ENCODE data around the gene FEM1C.

Gene FEM1C

DNA sequence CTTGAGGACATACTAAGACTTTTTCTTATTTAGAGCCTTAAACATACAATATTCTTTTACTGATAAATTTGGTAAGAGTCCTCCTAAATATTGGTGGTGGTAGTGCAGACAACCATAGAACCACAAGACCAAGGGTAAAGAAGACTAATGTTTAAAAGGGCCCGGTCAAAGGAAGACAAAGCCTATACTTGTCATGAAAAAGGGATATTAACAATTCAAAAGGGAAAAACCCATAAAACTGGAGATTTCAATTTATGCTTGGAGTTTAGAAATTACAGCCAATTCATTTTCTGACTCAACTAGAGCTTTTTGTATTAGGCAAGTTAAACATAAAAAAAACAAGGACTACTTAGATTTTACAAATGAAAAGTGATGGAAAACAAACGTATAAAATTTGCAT lies 24.4 kb downstream of the FEM1C start:
- TF ChIP-seq, protein P1, sequence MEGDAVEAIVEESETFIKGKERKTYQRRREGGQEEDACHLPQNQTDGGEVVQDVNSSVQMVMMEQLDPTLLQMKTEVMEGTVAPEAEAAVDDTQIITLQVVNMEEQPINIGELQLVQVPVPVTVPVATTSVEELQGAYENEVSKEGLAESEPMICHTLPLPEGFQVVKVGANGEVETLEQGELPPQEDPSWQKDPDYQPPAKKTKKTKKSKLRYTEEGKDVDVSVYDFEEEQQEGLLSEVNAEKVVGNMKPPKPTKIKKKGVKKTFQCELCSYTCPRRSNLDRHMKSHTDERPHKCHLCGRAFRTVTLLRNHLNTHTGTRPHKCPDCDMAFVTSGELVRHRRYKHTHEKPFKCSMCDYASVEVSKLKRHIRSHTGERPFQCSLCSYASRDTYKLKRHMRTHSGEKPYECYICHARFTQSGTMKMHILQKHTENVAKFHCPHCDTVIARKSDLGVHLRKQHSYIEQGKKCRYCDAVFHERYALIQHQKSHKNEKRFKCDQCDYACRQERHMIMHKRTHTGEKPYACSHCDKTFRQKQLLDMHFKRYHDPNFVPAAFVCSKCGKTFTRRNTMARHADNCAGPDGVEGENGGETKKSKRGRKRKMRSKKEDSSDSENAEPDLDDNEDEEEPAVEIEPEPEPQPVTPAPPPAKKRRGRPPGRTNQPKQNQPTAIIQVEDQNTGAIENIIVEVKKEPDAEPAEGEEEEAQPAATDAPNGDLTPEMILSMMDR (IDR thresholded peaks at IDR 0.05) = no peak

DNA sequence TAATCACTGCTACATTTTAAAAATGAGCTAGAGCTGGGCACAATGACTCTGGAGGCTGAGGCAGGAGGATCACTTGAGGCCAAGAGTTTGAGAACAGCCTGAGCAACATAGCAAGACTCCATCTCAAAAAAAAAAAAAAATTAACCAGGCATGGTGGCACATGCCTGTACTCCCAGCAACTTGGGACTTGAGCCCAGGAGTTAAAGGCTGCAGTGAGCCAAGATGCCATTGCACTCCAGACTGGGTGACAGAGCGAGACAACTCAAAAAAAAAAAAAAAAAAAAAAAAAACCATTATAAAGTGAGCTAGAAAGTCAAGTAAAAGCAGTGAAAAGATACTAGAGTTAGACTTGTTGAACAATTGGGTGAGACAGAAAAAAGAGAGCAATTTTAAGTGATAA lies 28.2 kb downstream of the FEM1C start:
- TF ChIP-seq, protein P1 (IDR thresholded peaks at IDR 0.05) = no peak

DNA sequence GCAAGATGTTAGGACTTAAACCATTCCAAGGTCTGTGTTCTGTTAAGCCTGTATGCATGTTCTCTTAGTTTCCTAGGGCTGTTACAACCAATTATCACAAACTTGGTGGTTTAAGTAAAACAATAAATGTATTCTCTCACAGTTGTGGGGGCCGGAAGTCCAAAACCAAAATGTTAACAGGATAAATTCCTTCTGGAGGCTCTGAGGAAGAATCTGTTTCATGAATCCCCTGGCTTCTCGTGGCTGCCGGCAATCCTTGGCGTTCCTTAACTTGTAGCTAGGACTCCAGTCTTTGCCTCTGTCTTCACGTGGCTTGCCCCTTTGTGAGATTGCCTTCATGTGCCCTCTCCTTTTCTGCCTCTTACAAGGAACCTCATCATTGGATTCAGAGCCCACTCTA lies 30.4 kb downstream of the FEM1C start:
- TF ChIP-seq, protein P1 (IDR thresholded peaks at IDR 0.05) = no peak

DNA sequence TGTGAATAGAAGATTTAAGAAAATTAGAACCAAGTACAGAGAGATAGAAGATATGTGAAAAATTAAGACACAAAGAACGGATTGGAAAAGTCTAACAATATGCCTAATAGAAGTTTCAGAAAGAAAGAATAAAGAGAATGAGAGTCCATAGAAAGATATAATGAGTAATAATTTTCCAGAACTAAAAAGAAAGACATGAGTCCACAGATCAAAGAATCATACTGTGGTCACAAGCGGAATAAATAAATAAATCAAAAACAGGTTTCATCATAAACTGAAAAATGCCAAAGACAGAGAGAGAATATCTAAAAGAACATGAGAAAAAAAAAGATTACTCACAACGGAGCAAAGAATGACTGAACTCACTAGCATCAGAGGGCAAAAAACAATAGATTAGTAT lies 32.9 kb downstream of the FEM1C start:
- TF ChIP-seq, protein P1 (IDR thresholded peaks at IDR 0.05) = no peak

DNA sequence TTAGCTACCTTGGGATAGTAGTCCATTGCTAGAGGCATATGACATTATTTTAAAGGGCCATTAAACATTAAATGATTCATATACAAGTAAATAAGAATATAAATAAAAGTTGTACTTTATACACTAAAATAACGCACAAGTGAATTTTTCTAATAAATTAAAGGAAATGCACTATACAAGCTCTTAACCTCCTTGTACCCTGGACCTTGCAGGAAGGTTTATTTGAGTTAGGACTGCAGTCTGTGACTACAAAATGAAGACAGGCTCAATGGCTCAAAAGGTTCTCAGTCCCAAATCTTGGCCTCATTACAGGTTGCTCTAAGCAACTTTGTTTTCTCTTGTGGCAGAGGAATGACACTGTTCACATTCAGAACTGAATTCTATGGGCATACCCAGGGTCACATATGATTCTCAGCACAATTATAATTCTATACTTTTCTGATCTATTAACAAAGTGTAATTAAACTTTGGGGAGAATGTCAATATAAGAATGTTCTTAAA lies 34.4 kb downstream of the FEM1C start:
- TF ChIP-seq, protein P1 (IDR thresholded peaks at IDR 0.05) = no peak

DNA sequence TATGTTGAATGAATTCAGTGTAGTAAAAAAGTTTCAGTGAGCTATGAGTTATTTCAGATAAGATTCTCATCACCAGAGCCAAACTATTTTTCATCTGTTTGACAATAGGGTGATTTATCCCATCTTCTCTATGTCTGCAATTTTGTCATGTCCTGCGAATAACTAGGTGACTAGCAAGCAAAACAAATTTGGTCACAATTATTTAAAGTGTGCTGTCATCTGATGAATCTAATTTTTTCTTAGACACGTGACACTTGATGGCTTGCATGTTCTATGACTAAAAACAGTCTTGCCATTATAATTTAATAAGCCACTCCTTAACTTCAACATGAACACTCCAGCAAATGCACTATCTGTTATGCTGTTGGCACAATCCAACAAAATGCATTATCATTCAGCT lies 35.0 kb downstream of the FEM1C start:
- TF ChIP-seq, protein P1 (IDR thresholded peaks at IDR 0.05) = no peak

DNA sequence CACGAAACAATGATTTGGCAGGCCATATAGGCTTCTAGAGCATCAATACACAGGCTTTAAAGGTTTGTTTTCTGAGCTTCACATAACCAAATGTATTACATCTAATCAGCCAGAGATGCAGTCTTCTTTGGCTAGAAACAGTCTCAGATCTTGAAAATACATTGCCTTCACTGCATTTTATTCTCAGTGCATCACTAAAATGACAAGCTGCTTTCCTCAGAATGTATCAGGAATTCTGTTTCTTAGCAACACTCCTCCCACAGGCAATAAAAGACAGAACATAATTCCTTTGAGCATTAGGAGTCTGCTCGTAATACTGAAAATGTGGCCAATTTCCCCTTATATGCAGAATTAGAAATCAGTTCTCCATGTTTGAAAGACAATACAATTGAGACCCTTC lies 36.9 kb downstream of the FEM1C start:
- TF ChIP-seq, protein P1 (IDR thresholded peaks at IDR 0.05) = no peak

DNA sequence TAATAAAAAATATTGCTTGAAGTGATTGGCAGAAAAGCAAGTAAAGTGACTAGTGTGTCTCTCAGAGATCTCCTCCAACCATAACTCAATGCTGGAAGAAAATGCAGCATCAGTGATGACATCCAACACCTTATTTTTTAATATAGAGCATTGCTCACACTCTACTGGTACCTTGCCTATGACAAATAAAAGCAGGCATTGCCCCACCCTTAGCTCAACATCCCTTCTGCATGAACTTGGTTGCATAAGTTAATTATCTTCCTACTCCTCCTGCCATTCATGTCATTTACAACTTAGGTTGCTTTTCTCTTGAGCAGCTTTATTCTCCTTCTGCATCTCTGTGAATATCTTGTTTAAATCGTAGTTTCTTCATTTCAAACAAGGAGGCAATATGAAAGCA lies 41.2 kb downstream of the FEM1C start:
- TF ChIP-seq, protein P1 (IDR thresholded peaks at IDR 0.05) = no peak
